ENCODE measurements around the gene ATP12A.
"Not testable (repeated sequence)": the region's sequence is repeated elsewhere in the genome, so short reads cannot be mapped to it uniquely, and the experiment has no call there.

- not testable (repeated sequence) for TF ChIP-seq POLR2AphosphoS5 (IDR thresholded peaks at IDR 0.05; ENCODE audit: borderline replicate concordance, low read depth, low read length); FOXP2 (optimal IDR thresholded peaks at IDR 0.05; ENCODE audit: control extremely low read depth, extremely low read length, insufficient read depth)
These were observed 50.8 kb downstream of the ATP12A start for GRCh38 chr13:24730873-24731567.
